Progenitor cell of endocrine pancreas (in vitro differentiated cells): ENCODE measurements around the gene TTLL11. TPM values are rescaled to one million over a fixed set of nuclear protein-coding genes. Genes with fewer than 3 reads are reported as not detected.
A peak's percentile ranks its signal among the peaks of the same experiment; 100 is the strongest.

ENCODE experiments used
- DNase-seq: peaks from one replicate; pipeline ENCODE4 v3.0.0; 2021; ENCODE audit warnings: low spot score; ENCODE audit not compliant: unreplicated experiment
- H3K27ac Mint-ChIP-seq: 2 replicates; pipeline ENCODE4 v1.8.0; 2021; ENCODE audit warnings: mild to moderate bottlenecking, moderate library complexity, mixed read lengths
- H3K27me3 Mint-ChIP-seq: 2 replicates; pipeline ENCODE4 v1.8.0; 2021; ENCODE audit warnings: mixed read lengths
- H3K36me3 Mint-ChIP-seq: 2 replicates; pipeline ENCODE4 v1.8.0; 2022; ENCODE audit warnings: mixed read lengths; ENCODE audit not compliant: insufficient read depth
- H3K4me1 Mint-ChIP-seq: 2 replicates; pipeline ENCODE4 v1.8.0; 2021; ENCODE audit warnings: low read depth, mixed read lengths
- H3K4me3 Mint-ChIP-seq: 2 replicates; pipeline ENCODE4 v1.8.0; 2021; ENCODE audit warnings: low read depth, mild to moderate bottlenecking, moderate library complexity, mixed read lengths
- H3K9me3 Mint-ChIP-seq: 2 replicates; pipeline ENCODE4 v1.8.0; 2021; ENCODE audit warnings: low read depth, mixed read lengths
- CTCF ChIP-seq: fragments of 200-600 bp; sonication (generic); IDR thresholded peaks from one replicate; pipeline ENCODE4 v1.5.0; 2021; ENCODE audit warnings: antibody characterized with exemption, mild to moderate bottlenecking; ENCODE audit not compliant: unreplicated experiment
- total RNA-seq: library from RNA; stranded (reverse); gene quantifications from 2 replicates; pipeline ENCODE4 v1.2.1, GENCODE V29; 2021

The TTLL11 gene
- total RNA-seq, 1 donor from 2014 or later: 5.3 TPM

GRCh38 chr9:121975801-121976277 is 117.3 kb downstream of the TTLL11 start:
- Mint-ChIP-seq H3K27ac (peak overlapping the region; percentile 95), H3K9me3 (peaks cover 3% of the 10 kb centered on the region), H3K36me3 (peaks cover 5% of the 10 kb centered on the region), H3K4me1 (peaks cover 17% of the 10 kb centered on the region), H3K4me3 (peak overlapping the region; percentile 4), H3K27me3 (no peaks in the 10 kb centered on the region)
- TF ChIP-seq CTCF: no peak
- DNase-seq: no peak

GRCh38 chr9:121974421-121974820 is 118.7 kb downstream of the TTLL11 start:
- no peak for DNase-seq
- Mint-ChIP-seq H3K36me3 (peaks cover 7% of the 10 kb centered on the region), H3K27me3 (no peaks in the 10 kb centered on the region), H3K9me3 (peaks cover 3% of the 10 kb centered on the region), H3K27ac (peak overlapping the region; percentile 10), H3K4me3 (no peak overlapping the region), H3K4me1 (peaks cover 15% of the 10 kb centered on the region)
- TF ChIP-seq CTCF: no peak

- Mint-ChIP-seq H3K9me3 (peaks cover 3% of the 10 kb centered on the region), H3K27me3 (no peaks in the 10 kb centered on the region), H3K36me3 (peaks cover 7% of the 10 kb centered on the region), H3K27ac (no peak overlapping the region), H3K4me3 (no peak overlapping the region), H3K4me1 (peaks cover 14% of the 10 kb centered on the region)
- TF ChIP-seq CTCF: no peak
- DNase-seq: no peak
These were observed 120.6 kb downstream of the TTLL11 start for GRCh38 chr9:121972501-121972981.

- Mint-ChIP-seq H3K27ac (no peak overlapping the region), H3K9me3 (peaks cover 7% of the 10 kb centered on the region), H3K27me3 (peaks cover 4% of the 10 kb centered on the region), H3K36me3 (peaks cover 7% of the 10 kb centered on the region), H3K4me3 (no peak overlapping the region), H3K4me1 (no peaks in the 10 kb centered on the region)
- TF ChIP-seq CTCF: no peak
- no peak for DNase-seq
These were observed 125.1 kb downstream of the TTLL11 start for GRCh38 chr9:121968056-121968455.

GRCh38 chr9:121966706-121967105 is 126.4 kb downstream of the TTLL11 start:
- no peak for TF ChIP-seq CTCF
- H3K27me3 Mint-ChIP-seq: peaks cover 12% of the 10 kb centered on the region

More at GRCh38 chr9:121966706-121967105, 126.4 kb downstream of the TTLL11 start:
- DNase-seq: no peak
- H3K4me1 Mint-ChIP-seq: no peaks in the 10 kb centered on the region
- peaks cover 5% of the 10 kb centered on the region for H3K36me3 Mint-ChIP-seq
- H3K9me3 Mint-ChIP-seq: peaks cover 7% of the 10 kb centered on the region
- no peak overlapping the region for H3K27ac Mint-ChIP-seq
- H3K4me3 Mint-ChIP-seq: no peak overlapping the region
